ENCODE data around the gene SMYD3. TPM values are rescaled to one million over a fixed set of nuclear protein-coding genes. Genes with fewer than 3 reads are reported as not detected.
"Not testable (repeated sequence)": the region's sequence is repeated elsewhere in the genome, so short reads cannot be mapped to it uniquely, and the experiment has no call there.

The SMYD3 gene
- total RNA-seq, 4 donors from 2014 or later, result 33.7 to 105 (median 51.4) TPM

DNA sequence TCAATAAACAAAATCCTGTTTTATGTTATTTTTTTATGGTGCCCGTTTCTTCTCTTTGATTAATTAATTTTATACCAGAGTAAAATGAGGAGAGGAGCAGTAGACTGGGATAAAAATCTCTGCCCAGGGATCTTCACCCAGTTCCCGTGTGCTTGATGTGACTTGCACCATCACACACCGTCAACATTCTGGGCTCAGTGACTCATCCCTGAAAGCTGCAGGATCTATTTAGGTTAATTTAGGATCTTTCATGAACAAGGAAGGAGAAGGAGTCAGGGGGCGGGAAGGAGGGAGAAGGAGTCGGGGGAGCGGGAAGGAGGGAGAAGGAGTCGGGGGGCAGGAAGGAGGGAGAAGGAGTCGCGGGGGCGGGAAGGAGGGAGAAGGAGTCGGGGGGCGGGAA is 182.4 kb downstream of the SMYD3 start:
- no peak for TF ChIP-seq POLR2A (IDR thresholded peaks at IDR 0.05)
- TF ChIP-seq, protein P1, sequence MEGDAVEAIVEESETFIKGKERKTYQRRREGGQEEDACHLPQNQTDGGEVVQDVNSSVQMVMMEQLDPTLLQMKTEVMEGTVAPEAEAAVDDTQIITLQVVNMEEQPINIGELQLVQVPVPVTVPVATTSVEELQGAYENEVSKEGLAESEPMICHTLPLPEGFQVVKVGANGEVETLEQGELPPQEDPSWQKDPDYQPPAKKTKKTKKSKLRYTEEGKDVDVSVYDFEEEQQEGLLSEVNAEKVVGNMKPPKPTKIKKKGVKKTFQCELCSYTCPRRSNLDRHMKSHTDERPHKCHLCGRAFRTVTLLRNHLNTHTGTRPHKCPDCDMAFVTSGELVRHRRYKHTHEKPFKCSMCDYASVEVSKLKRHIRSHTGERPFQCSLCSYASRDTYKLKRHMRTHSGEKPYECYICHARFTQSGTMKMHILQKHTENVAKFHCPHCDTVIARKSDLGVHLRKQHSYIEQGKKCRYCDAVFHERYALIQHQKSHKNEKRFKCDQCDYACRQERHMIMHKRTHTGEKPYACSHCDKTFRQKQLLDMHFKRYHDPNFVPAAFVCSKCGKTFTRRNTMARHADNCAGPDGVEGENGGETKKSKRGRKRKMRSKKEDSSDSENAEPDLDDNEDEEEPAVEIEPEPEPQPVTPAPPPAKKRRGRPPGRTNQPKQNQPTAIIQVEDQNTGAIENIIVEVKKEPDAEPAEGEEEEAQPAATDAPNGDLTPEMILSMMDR (IDR thresholded peaks at IDR 0.05), result no peak
- no peak overlapping the region for H3K27ac ChIP-seq
- WGBS, 2 donors, result 91 to 99% methylated on average over 8 to 9 of the region's 12 CpGs
- H3K4me1 ChIP-seq, result peaks cover 0 to 4% of the 10 kb centered on the region in 2 donors
- H3K36me3 ChIP-seq, result no peaks in the 10 kb centered on the region
- no peak overlapping the region for H3K4me3 ChIP-seq (replicated peaks in 1 of 3)
- no peaks in the 10 kb centered on the region for H3K9me3 ChIP-seq
- intact Hi-C loops (cut with DNase I), result no loop called here
- DNase-seq, result no peak
- H3K27me3 ChIP-seq, result no peaks in the 10 kb centered on the region

DNA sequence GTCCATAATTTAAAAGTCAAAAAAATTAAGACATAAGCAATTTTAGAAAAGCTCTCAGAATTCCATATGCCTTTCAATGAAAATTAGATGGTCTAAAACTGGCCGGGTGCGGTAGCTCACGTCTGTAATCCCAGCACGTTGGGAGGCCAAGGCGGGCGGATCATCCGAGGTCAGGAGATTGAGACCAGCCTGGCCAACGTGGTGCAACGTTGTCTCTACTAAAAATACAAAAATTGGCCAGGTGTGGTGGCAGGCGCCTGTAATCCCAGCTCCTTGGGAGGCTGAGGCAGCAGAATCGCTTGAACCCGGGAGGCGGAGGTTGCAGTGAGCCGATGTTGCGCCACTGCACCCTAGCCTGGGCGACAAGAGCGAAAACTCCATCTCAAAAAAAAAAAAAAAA is 183.0 kb downstream of the SMYD3 start:
- H3K36me3 ChIP-seq; intact Hi-C loops (cut with DNase I); H3K27ac ChIP-seq; H3K4me3 ChIP-seq (replicated peaks in 1 of 3); H3K27me3 ChIP-seq; DNase-seq; H3K9me3 ChIP-seq; H3K4me1 ChIP-seq: not testable (repeated sequence)
- 94 to 96% methylated on average over 17 of the region's 17 CpGs for WGBS, 2 donors

DNA sequence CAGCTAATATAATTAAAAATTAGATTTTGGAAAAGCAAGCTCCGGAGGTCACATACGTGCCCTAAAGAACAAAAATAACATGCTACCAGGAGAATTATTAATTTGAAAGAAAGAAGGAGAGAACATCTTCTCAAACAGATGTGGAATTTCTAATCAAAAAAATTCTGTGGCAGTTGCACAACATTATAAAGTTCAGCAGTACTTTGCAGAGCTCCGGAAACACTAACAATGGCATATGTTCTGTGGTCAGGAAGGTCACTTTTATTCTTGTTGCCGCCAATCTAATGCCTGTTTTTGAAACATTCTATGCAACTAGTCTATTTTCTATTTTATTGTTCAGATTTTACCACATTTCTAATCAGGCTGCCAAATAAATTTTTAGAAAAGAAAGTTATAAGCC is 186.8 kb downstream of the SMYD3 start:
- H3K36me3 ChIP-seq, result no peaks in the 10 kb centered on the region
- no peak for DNase-seq
- no peaks in the 10 kb centered on the region for H3K27me3 ChIP-seq
- TF ChIP-seq, protein P1 (IDR thresholded peaks at IDR 0.05), result no peak
- no peak for TF ChIP-seq POLR2A (IDR thresholded peaks at IDR 0.05)
- whole genome bisulfite sequencing, 2 donors, result 73 to 77% methylated on average over 4 of the region's 4 CpGs
- H3K4me1 ChIP-seq, result peaks cover 0 to 4% of the 10 kb centered on the region in 2 donors
- no peak overlapping the region for H3K4me3 ChIP-seq (replicated peaks in 1 of 3)
- H3K9me3 ChIP-seq, result no peaks in the 10 kb centered on the region
- H3K27ac ChIP-seq, result no peak overlapping the region
- intact Hi-C loops (cut with DNase I), result no loop called here

DNA sequence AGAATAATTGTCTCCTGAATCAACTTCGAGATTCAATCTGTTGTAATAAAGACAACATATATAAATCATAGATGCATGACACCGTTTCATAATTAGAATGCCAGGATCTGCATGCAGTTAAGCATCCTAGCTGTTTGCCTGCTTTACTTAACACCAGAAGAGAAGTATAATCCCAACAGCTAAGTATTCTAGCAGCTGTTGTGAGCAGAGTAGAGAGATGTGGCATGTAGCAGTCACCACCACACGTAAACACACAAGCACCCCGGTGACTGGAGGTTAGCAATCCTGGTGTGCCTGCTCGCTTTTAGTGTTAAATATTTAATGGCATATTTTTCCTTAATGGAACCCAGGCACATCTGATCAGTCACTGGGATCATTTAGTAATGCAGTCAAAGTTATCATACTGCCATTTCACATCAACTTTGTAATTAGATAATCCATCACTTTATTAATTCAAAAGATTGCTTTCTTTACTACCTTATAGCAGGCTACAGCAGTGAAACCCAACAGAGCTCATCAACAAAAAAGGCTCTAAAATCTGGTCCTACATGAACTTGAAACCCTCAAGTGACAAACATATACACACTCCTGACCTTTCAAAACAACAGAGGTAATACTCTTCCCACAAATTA is 187.9 kb downstream of the SMYD3 start:
- Histone ChIP-seq H3K27me3 (no peaks in the 10 kb centered on the region), H3K27ac (no peak overlapping the region), H3K36me3 (no peaks in the 10 kb centered on the region), H3K4me1 (peaks cover 0 to 4% of the 10 kb centered on the region in 2 donors), H3K9me3 (no peaks in the 10 kb centered on the region), H3K4me3 (replicated peaks in 1 of 3) (no peak overlapping the region)
- DNase-seq, result no peak
- WGBS, 2 donors, result 82 to 86% methylated on average over 5 of the region's 5 CpGs
- intact Hi-C loops (cut with DNase I), result no loop called here
- TF ChIP-seq, protein P1 (IDR thresholded peaks at IDR 0.05), result no peak
- no peak for TF ChIP-seq POLR2A (IDR thresholded peaks at IDR 0.05)

DNA sequence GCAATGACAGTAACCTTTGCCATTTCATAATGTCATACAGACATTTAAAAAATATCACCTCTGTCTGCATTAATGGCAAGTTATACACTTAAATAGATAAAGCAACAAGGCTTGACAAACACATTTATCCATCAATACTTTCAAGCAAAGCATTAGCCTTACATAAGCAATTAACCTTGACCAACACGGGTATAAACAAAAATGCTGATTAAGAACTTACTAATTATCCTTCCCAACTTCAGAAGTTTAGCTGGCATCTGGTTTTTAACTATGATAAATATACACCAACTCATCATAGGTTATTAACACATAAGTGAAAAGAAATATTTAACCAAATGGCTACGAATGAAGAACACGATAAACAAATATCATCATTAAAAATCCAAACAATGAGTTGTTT is 188.5 kb downstream of the SMYD3 start:
- Histone ChIP-seq H3K4me3 (replicated peaks in 1 of 3) (no peak overlapping the region), H3K27me3 (no peaks in the 10 kb centered on the region), H3K27ac (no peak overlapping the region), H3K36me3 (no peaks in the 10 kb centered on the region), H3K9me3 (no peaks in the 10 kb centered on the region), H3K4me1 (peaks cover 0 to 4% of the 10 kb centered on the region in 2 donors)
- TF ChIP-seq, protein P1 (IDR thresholded peaks at IDR 0.05), result no peak
- TF ChIP-seq POLR2A (IDR thresholded peaks at IDR 0.05), result no peak
- 93% methylated on average over 3 of the region's 3 CpGs for WGBS, 2 donors
- no peak for DNase-seq
- intact Hi-C loops (cut with DNase I), result no loop called here

DNA sequence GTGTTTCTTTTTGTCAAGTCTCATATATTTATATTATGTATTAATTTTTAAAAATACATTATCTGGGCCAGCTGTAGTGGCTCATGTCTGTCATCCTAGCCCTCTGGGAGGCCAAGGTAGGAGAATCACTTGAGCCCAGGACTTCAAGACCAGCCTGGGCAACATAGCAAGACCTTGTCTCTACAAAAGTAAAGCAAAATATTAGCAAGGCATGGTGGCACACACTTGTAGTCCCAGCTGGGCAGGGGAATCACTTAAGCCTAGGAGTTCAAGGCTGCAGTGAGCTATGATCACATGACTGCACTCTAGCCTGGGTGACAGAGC is 189.1 kb downstream of the SMYD3 start:
- TF ChIP-seq, protein P1 (IDR thresholded peaks at IDR 0.05), result no peak
- TF ChIP-seq POLR2A (IDR thresholded peaks at IDR 0.05), result no peak
- intact Hi-C loops (cut with DNase I), result no loop called here

More for the DNA sequence above, 189.1 kb downstream of the SMYD3 start:
- Histone ChIP-seq H3K36me3 (no peaks in the 10 kb centered on the region), H3K27me3 (no peaks in the 10 kb centered on the region), H3K27ac (no peak overlapping the region), H3K9me3 (no peaks in the 10 kb centered on the region), H3K4me3 (replicated peaks in 1 of 3) (no peak overlapping the region), H3K4me1 (peaks cover 0 to 4% of the 10 kb centered on the region in 2 donors)
- DNase-seq, result no peak
